SK-N-SH (cell line): ENCODE data around the gene PRKG1. TPM values are rescaled to one million over a fixed set of nuclear protein-coding genes. Genes with fewer than 3 reads are reported as not detected.

ENCODE experiments used
- CTCF ChIA-PET: fragments of 300-600, 350-600 bp; formaldehyde crosslinking; extraction: SDS; loops from one replicate; lab custom pipeline; 2021; lab: Yijun Ruan, JAX
- POLR2A ChIA-PET: fragments of 350-600 bp; sonication (Branson Sonifier 250); formaldehyde crosslinking; extraction: SDS; loops from one replicate; lab custom pipeline; 2020; ENCODE audit warnings: antibody characterized with exemption, inconsistent platforms; lab: Yijun Ruan, JAX
- DNase-seq: peaks from one replicate; pipeline ENCODE4 v3.0.0; 2012
- H2AFZ ChIP-seq: fragments of 200-600 bp; sonication (generic); 2 replicates; pipeline ENCODE4 v1.8.1; 2016; ENCODE audit warnings: antibody characterized with exemption, mild to moderate bottlenecking, low read depth
- H3F3A ChIP-seq: fragments of 200-600 bp; sonication (generic); replicated peaks from 2 replicates; pipeline ENCODE3; 2016; ENCODE audit warnings: antibody characterized with exemption, mild to moderate bottlenecking; ENCODE audit not compliant: insufficient read depth
- H3K27ac ChIP-seq, 2 experiments: fragments of 200-500 bp in 1 of 2; fragments of 200-600 bp in 1 of 2; sonication (Bioruptor generic) in 1 of 2; sonication (generic), shearing (Covaris generic) in 1 of 2; 2 replicates each; pipeline versions ENCODE4 v1.5.1 to v1.6.1; 2014 to 2016; ENCODE audit warnings: low read depth in 2 of 2, inconsistent platforms in 1 of 2, low read length in 1 of 2, mild to moderate bottlenecking in 1 of 2, mixed read lengths in 1 of 2
- H3K27me3 ChIP-seq: fragments of 200-600 bp; sonication (generic), shearing (Covaris generic); 2 replicates; pipeline ENCODE4 v1.6.1; 2016; ENCODE audit warnings: mixed run types; ENCODE audit not compliant: insufficient read depth
- H3K36me3 ChIP-seq, 2 experiments: fragments of 200-500 bp in 1 of 2; fragments of 200-600 bp in 1 of 2; sonication (Bioruptor generic) in 1 of 2; sonication (generic) in 1 of 2; replicated peaks in 1 of 2; 2 replicates each; pipeline versions ENCODE3 to v1.5.1; 2014 to 2016; ENCODE audit warnings: low read length in 1 of 2, mild to moderate bottlenecking in 1 of 2; ENCODE audit not compliant: insufficient read depth in 2 of 2, control insufficient read depth in 1 of 2
- H3K4me1 ChIP-seq, 2 experiments: fragments of 200-500 bp in 1 of 2; fragments of 200-600 bp in 1 of 2; sonication (Bioruptor generic) in 1 of 2; sonication (generic), shearing (Covaris generic) in 1 of 2; 2 replicates each; pipeline versions ENCODE4 v1.5.1 to v1.6.1; 2014 to 2016; ENCODE audit warnings: low read depth in 1 of 2, low read length in 1 of 2, mixed run types in 1 of 2; ENCODE audit not compliant: insufficient read depth in 2 of 2, control insufficient read depth in 1 of 2
- H3K4me2 ChIP-seq: fragments of 200-600 bp; sonication (generic), shearing (Covaris generic); 2 replicates; pipeline ENCODE4 v1.6.1; 2017; ENCODE audit warnings: mixed run types
- H3K4me3 ChIP-seq, 2 experiments: fragments of 200-500 bp in 1 of 2; fragments of 200-600 bp in 1 of 2; sonication (Bioruptor generic) in 1 of 2; sonication (generic), shearing (Covaris generic) in 1 of 2; 2 replicates each; pipeline versions ENCODE4 v1.5.1 to v1.8.1; 2014 to 2016; ENCODE audit warnings: low read depth in 2 of 2, inconsistent platforms in 1 of 2, low read length in 1 of 2, mild to moderate bottlenecking in 1 of 2, mixed read lengths in 1 of 2, moderate library complexity in 1 of 2
- H3K79me2 ChIP-seq: fragments of 200-600 bp; sonication (generic); 2 replicates; pipeline ENCODE4 v1.8.1; 2017; ENCODE audit warnings: mild to moderate bottlenecking; ENCODE audit not compliant: insufficient read depth
- H3K9ac ChIP-seq: fragments of 200-600 bp; sonication (generic); 2 replicates; pipeline ENCODE4 v1.6.1; 2017; ENCODE audit warnings: mixed run types
- H3K9me2 ChIP-seq: fragments of 200-600 bp; sonication (generic); 2 replicates; pipeline ENCODE4 v1.6.1; 2017; ENCODE audit warnings: mixed run types
- H3K9me3 ChIP-seq: fragments of 200-600 bp; sonication (generic); 2 replicates; pipeline ENCODE4 v1.6.1; 2017; ENCODE audit warnings: mixed run types, mild to moderate bottlenecking, moderate library complexity
- H4K20me1 ChIP-seq: fragments of 200-600 bp; sonication (generic); 2 replicates; pipeline ENCODE4 v1.6.1; 2017; ENCODE audit warnings: mild to moderate bottlenecking, mixed run types; ENCODE audit not compliant: insufficient read depth
- CHD2 ChIP-seq: fragments of 150-350 bp; IDR thresholded peaks from 2 replicates; pipeline ENCODE4 v1.6.1; 2018; ENCODE audit warnings: low read length; ENCODE audit not compliant: partially characterized antibody
- EP300 ChIP-seq, 2 experiments: IDR thresholded peaks; 2 replicates each; pipeline versions ENCODE4 v1.4.0 to v1.6.1; 2012; ENCODE audit warnings: borderline replicate concordance in 1 of 2, low read depth in 1 of 2, low read length in 1 of 2
- EZH2phosphoT487 ChIP-seq: fragments of 200-600 bp; sonication (generic); IDR thresholded peaks from 2 replicates; pipeline ENCODE4 v1.6.1; 2017; ENCODE audit warnings: low read depth, mixed run types, mild to moderate bottlenecking, antibody characterized with exemption, moderate library complexity, borderline replicate concordance
- FOSL2 ChIP-seq: IDR thresholded peaks from 2 replicates; pipeline ENCODE4 v1.4.0; 2012; ENCODE audit warnings: low read depth, mild to moderate bottlenecking, moderate library complexity, borderline replicate concordance
- FOXM1 ChIP-seq: IDR thresholded peaks from 2 replicates; pipeline ENCODE4 v1.4.0; 2012; ENCODE audit warnings: low read depth, mild to moderate bottlenecking
- IRF3 ChIP-seq: fragments of 150-350 bp; IDR thresholded peaks from 2 replicates; pipeline ENCODE4 v1.6.1; 2016; ENCODE audit warnings: mild to moderate bottlenecking, low read depth, low read length
- JUND ChIP-seq: IDR thresholded peaks from 2 replicates; pipeline ENCODE4 v1.4.0; 2012
- MAX ChIP-seq: IDR thresholded peaks from 2 replicates; pipeline ENCODE4 v1.4.0; 2012; ENCODE audit warnings: low read depth
- MEF2A ChIP-seq: IDR thresholded peaks from 2 replicates; pipeline ENCODE4 v1.4.0; 2012; ENCODE audit warnings: low read depth, borderline replicate concordance
- MXI1 ChIP-seq: IDR thresholded peaks from 2 replicates; pipeline ENCODE4 v1.6.1; 2012; ENCODE audit warnings: mild to moderate bottlenecking, low read depth, low read length, improper control_type of control experiment
- NRF1 ChIP-seq: IDR thresholded peaks from 2 replicates; pipeline ENCODE4 v1.6.1; 2012; ENCODE audit warnings: low read depth, mild to moderate bottlenecking, low read length
- POLR2AphosphoS5 ChIP-seq: IDR thresholded peaks from 2 replicates; pipeline ENCODE4 v1.6.1; 2012; ENCODE audit warnings: low read depth, low read length
- RFX5 ChIP-seq: IDR thresholded peaks from 2 replicates; pipeline ENCODE4 v1.6.1; 2012; ENCODE audit warnings: mild to moderate bottlenecking, improper control_type of control experiment, low read length
- RXRA ChIP-seq: IDR thresholded peaks from 2 replicates; pipeline ENCODE4 v1.4.0; 2012; ENCODE audit warnings: low read depth, mild to moderate bottlenecking, borderline replicate concordance
- SIN3A ChIP-seq: IDR thresholded peaks from 2 replicates; pipeline ENCODE4 v1.6.1; 2012; ENCODE audit warnings: low read depth, mild to moderate bottlenecking, low read length, moderate library complexity, borderline replicate concordance
- SMC3 ChIP-seq: IDR thresholded peaks from 2 replicates; pipeline ENCODE4 v1.6.1; 2012; ENCODE audit warnings: low read depth, low read length, improper control_type of control experiment
- TEAD4 ChIP-seq: IDR thresholded peaks from 2 replicates; pipeline ENCODE4 v1.4.0; 2012; ENCODE audit warnings: mild to moderate bottlenecking, borderline replicate concordance; ENCODE audit not compliant: insufficient read depth
- YY1 ChIP-seq: IDR thresholded peaks from 2 replicates; pipeline ENCODE4 v1.4.0; 2012; ENCODE audit warnings: low read depth, mild to moderate bottlenecking
- WGBS: methylation state at CpG from one replicate; pipeline ENCODE4 v1.1.6; 2017; ENCODE audit warnings: low lambda C conversion rate; 5-methylcytosine and 5-hydroxymethylcytosine counted together
- polyA plus RNA-seq, 3 experiments: library from polyadenylated mRNA; depleted of rRNA; stranded (reverse); fragments of >200 nt; gene quantifications; 2 replicates each; pipeline ENCODE4 v1.2.3, GENCODE V29; 2012
- TF ChIP-seq, protein P1 (sequence below): fragments of 200-600 bp; sonication (generic); IDR thresholded peaks from 2 replicates; pipeline ENCODE4 v1.6.1; 2017; ENCODE audit warnings: antibody characterized with exemption, mild to moderate bottlenecking, moderate library complexity
- TF ChIP-seq, protein P2 (sequence below): IDR thresholded peaks from 2 replicates; pipeline ENCODE4 v1.4.0; 2012; ENCODE audit warnings: low read depth, borderline replicate concordance

Gene PRKG1
- polyA plus RNA-seq, 1 of the 3 experiments (the other 2 are of a cell fraction), result 4.1 TPM

GRCh38 chr10:52106011-52106410 is 1031.7 kb downstream of the PRKG1 start:
- H3K4me2 ChIP-seq, result no peak overlapping the region
- H3K9me3 ChIP-seq, result no peaks in the 10 kb centered on the region
- no peak overlapping the region for H3K9ac ChIP-seq
- CTCF ChIA-PET, result no interaction called here
- H3K36me3 ChIP-seq, result no peaks in the 10 kb centered on the region
- 81% methylated on average over 4 of the region's 4 CpGs for WGBS
- no peaks in the 10 kb centered on the region for H3F3A ChIP-seq
- no peaks in the 10 kb centered on the region for H3K4me1 ChIP-seq
- H3K27me3 ChIP-seq, result no peaks in the 10 kb centered on the region
- TF ChIP-seq SIN3A, result no peak
- no peak for TF ChIP-seq EP300 (IDR thresholded peaks at IDR 0.05; ENCODE audit: borderline replicate concordance in 1 of 2, low read depth in 1 of 2, low read length in 1 of 2)
- TF ChIP-seq FOSL2, result no peak
- TF ChIP-seq MAX, result no peak
- TF ChIP-seq YY1, result no peak
- TF ChIP-seq FOXM1, result no peak
- TF ChIP-seq NRF1, result no peak
- no peak for TF ChIP-seq CHD2
- TF ChIP-seq EZH2phosphoT487, result no peak
- TF ChIP-seq RXRA, result no peak
- no peak for TF ChIP-seq MXI1
- no peak for TF ChIP-seq SMC3
- no peak for TF ChIP-seq JUND
- no peak for TF ChIP-seq MEF2A
- TF ChIP-seq, protein P1, sequence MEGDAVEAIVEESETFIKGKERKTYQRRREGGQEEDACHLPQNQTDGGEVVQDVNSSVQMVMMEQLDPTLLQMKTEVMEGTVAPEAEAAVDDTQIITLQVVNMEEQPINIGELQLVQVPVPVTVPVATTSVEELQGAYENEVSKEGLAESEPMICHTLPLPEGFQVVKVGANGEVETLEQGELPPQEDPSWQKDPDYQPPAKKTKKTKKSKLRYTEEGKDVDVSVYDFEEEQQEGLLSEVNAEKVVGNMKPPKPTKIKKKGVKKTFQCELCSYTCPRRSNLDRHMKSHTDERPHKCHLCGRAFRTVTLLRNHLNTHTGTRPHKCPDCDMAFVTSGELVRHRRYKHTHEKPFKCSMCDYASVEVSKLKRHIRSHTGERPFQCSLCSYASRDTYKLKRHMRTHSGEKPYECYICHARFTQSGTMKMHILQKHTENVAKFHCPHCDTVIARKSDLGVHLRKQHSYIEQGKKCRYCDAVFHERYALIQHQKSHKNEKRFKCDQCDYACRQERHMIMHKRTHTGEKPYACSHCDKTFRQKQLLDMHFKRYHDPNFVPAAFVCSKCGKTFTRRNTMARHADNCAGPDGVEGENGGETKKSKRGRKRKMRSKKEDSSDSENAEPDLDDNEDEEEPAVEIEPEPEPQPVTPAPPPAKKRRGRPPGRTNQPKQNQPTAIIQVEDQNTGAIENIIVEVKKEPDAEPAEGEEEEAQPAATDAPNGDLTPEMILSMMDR, result no peak
- TF ChIP-seq IRF3, result no peak
- TF ChIP-seq, protein P2, sequence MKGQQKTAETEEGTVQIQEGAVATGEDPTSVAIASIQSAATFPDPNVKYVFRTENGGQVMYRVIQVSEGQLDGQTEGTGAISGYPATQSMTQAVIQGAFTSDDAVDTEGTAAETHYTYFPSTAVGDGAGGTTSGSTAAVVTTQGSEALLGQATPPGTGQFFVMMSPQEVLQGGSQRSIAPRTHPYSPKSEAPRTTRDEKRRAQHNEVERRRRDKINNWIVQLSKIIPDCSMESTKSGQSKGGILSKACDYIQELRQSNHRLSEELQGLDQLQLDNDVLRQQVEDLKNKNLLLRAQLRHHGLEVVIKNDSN, result no peak
- TF ChIP-seq POLR2AphosphoS5, result no peak
- no peak for TF ChIP-seq TEAD4
- TF ChIP-seq RFX5, result no peak
- TF ChIP-seq, all 33 proteins: peak for 0
- Histone ChIP-seq H3K9me2 (no peaks in the 10 kb centered on the region; the same call in 1 of the 2 replicates), H3K79me2 (no peaks in the 10 kb centered on the region), H2AFZ (no peak overlapping the region), H3K4me3 (no peak overlapping the region), H4K20me1 (no peaks in the 10 kb centered on the region), H3K27ac (no peak overlapping the region)
- DNase-seq, result no peak
- POLR2A ChIA-PET, result no interaction called here
